Pons (tissue), 1 donor: ENCODE measurements around the gene FLNB.

ENCODE experiments used
- DNase-seq: peaks from one replicate; pipeline ENCODE4 v3.0.0-alpha.2; 2016; ENCODE audit warnings: low spot score

FLNB gene

GRCh38 chr3:58008141-58009025 is at the start of gene FLNB:
FLNB (plus strand) TSS chr3:58008422; CDS start chr3:58008565, 143 bp downstream.
- no peak for DNase-seq

- no peak for DNase-seq
Observed at GRCh38 chr3:57958642-57959422, 49.4 kb upstream of the FLNB start.

GRCh38 chr3:57959423-57960173 is 48.6 kb upstream of the FLNB start:
- DNase-seq, result peak; percentile 34

- no peak for DNase-seq
Observed at GRCh38 chr3:57960174-57960505, 48.1 kb upstream of the FLNB start.

- DNase-seq, result no peak
Observed at GRCh38 chr3:57961177-57961827, 46.9 kb upstream of the FLNB start.

- no peak for DNase-seq
Observed at GRCh38 chr3:57961828-57962447, 46.3 kb upstream of the FLNB start.

- DNase-seq, result no peak
Observed at GRCh38 chr3:57962448-57962834, 45.8 kb upstream of the FLNB start.

GRCh38 chr3:57963811-57964346 is 44.3 kb upstream of the FLNB start:
- DNase-seq, result no peak

- no peak for DNase-seq
Observed at GRCh38 chr3:57966829-57967228, 41.4 kb upstream of the FLNB start.

- no peak for DNase-seq
Observed at GRCh38 chr3:57967590-57967989, 40.6 kb upstream of the FLNB start.

GRCh38 chr3:57968501-57968900 is 39.7 kb upstream of the FLNB start:
- no peak for DNase-seq

GRCh38 chr3:57971975-57972374 is 36.2 kb upstream of the FLNB start:
- no peak for DNase-seq

GRCh38 chr3:57972531-57973111 is 35.6 kb upstream of the FLNB start:
- no peak for DNase-seq

GRCh38 chr3:57973715-57974477 is 34.3 kb upstream of the FLNB start:
- DNase-seq, result no peak

- DNase-seq, result no peak
Observed at GRCh38 chr3:57974796-57975388, 33.3 kb upstream of the FLNB start.

- DNase-seq, result no peak
Observed at GRCh38 chr3:57977818-57978235, 30.4 kb upstream of the FLNB start.

GRCh38 chr3:57978316-57978715 is 29.9 kb upstream of the FLNB start:
- DNase-seq, result no peak

GRCh38 chr3:57980416-57980815 is 27.8 kb upstream of the FLNB start:
- DNase-seq, result no peak

GRCh38 chr3:57981483-57982087 is 26.6 kb upstream of the FLNB start:
- DNase-seq, result peak; percentile 22
